Mesothelial cell of epicardium (in vitro differentiated cells): Measurements from ENCODE around the gene USP22. TPM values are rescaled to one million over a fixed set of nuclear protein-coding genes. Genes with fewer than 3 reads are reported as not detected.

Source experiments
- DNase-seq, 2 experiments: peaks; one replicate each; pipeline ENCODE4 v3.0.0; 2021; ENCODE audit warnings: low spot score in 2 of 2; ENCODE audit not compliant: unreplicated experiment in 2 of 2
- H3K27ac Mint-ChIP-seq: 2 replicates; pipeline ENCODE4 v1.8.0; 2021; ENCODE audit warnings: mixed read lengths
- H3K27me3 Mint-ChIP-seq: 2 replicates; pipeline ENCODE4 v1.8.0; 2021; ENCODE audit warnings: low read depth, mixed read lengths
- H3K36me3 Mint-ChIP-seq: 2 replicates; pipeline ENCODE4 v1.8.0; 2021; ENCODE audit warnings: mixed read lengths
- H3K4me1 Mint-ChIP-seq: 2 replicates; pipeline ENCODE4 v1.8.0; 2021; ENCODE audit warnings: mixed read lengths
- H3K4me3 Mint-ChIP-seq: 2 replicates; pipeline ENCODE4 v1.8.0; 2021; ENCODE audit warnings: mild to moderate bottlenecking, moderate library complexity, mixed read lengths
- H3K9me3 Mint-ChIP-seq: 2 replicates; pipeline ENCODE4 v1.8.0; 2021; ENCODE audit warnings: mixed read lengths
- total RNA-seq: library from RNA; stranded (reverse); gene quantifications from 3 replicates; pipeline ENCODE4 v1.2.1, GENCODE V29; 2021
- TF ChIP-seq, protein P1 (sequence below): fragments of 200-600 bp; sonication (generic); IDR thresholded peaks from one replicate; pipeline ENCODE4 v1.5.0; 2021; ENCODE audit warnings: antibody characterized with exemption; ENCODE audit not compliant: unreplicated experiment

USP22 gene
- total RNA-seq, 1 donor from 2014 or later = 348 TPM

GRCh38 chr17:21021208-21021803 is 21.5 kb downstream of the USP22 start:
- H3K9me3 Mint-ChIP-seq = no peaks in the 10 kb centered on the region
- peaks cover 5% of the 10 kb centered on the region for H3K4me1 Mint-ChIP-seq
- H3K27me3 Mint-ChIP-seq = no peaks in the 10 kb centered on the region
- H3K36me3 Mint-ChIP-seq = peaks cover 54% of the 10 kb centered on the region
- TF ChIP-seq, protein P1, sequence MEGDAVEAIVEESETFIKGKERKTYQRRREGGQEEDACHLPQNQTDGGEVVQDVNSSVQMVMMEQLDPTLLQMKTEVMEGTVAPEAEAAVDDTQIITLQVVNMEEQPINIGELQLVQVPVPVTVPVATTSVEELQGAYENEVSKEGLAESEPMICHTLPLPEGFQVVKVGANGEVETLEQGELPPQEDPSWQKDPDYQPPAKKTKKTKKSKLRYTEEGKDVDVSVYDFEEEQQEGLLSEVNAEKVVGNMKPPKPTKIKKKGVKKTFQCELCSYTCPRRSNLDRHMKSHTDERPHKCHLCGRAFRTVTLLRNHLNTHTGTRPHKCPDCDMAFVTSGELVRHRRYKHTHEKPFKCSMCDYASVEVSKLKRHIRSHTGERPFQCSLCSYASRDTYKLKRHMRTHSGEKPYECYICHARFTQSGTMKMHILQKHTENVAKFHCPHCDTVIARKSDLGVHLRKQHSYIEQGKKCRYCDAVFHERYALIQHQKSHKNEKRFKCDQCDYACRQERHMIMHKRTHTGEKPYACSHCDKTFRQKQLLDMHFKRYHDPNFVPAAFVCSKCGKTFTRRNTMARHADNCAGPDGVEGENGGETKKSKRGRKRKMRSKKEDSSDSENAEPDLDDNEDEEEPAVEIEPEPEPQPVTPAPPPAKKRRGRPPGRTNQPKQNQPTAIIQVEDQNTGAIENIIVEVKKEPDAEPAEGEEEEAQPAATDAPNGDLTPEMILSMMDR = no peak
- H3K4me3 Mint-ChIP-seq = no peak overlapping the region
- H3K27ac Mint-ChIP-seq = no peak overlapping the region
- DNase-seq = no peak

GRCh38 chr17:21020622-21021021 is 22.2 kb downstream of the USP22 start:
- H3K36me3 Mint-ChIP-seq = peaks cover 58% of the 10 kb centered on the region
- H3K27ac Mint-ChIP-seq = no peak overlapping the region
- H3K27me3 Mint-ChIP-seq = no peaks in the 10 kb centered on the region
- no peak for DNase-seq
- peaks cover 5% of the 10 kb centered on the region for H3K4me1 Mint-ChIP-seq
- TF ChIP-seq, protein P1 = no peak
- no peaks in the 10 kb centered on the region for H3K9me3 Mint-ChIP-seq
- H3K4me3 Mint-ChIP-seq = no peak overlapping the region

DNA sequence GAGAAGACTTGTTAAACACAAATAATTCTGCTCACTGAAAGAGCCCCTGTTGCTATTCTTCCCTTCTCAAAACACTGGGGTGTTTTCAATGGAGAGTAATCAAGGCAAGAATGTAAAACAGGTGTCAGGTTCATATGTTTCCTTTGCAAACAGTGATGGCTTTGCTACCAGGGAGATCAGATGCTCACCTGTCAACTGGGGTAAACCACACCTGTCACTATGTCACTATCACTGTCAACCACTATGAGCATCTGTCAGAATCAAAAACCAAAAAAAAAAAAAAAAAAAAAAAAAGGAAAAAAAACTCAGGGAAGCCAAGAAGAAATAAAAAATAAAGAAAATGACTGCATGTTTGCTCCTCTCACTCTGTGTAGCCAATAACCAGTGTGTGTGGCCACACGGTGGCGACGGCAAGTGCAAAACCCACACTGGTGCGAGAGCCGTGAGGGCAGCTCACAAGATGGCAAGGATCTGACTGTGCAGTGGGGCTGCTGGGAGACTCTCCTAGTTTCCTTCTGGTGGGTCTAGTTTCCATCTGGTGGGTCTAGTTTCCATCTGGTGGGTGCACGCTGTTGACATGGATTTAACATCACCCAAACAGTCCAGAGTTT is 22.7 kb downstream of the USP22 start:
- Mint-ChIP-seq H3K27me3 (no peaks in the 10 kb centered on the region), H3K36me3 (peaks cover 57% of the 10 kb centered on the region)
- TF ChIP-seq, protein P1 = no peak

GRCh38 chr17:21018894-21019293 is 23.9 kb downstream of the USP22 start:
- H3K4me1 Mint-ChIP-seq = peaks cover under 1% of the 10 kb centered on the region
- peaks cover 56% of the 10 kb centered on the region for H3K36me3 Mint-ChIP-seq
- no peaks in the 10 kb centered on the region for H3K9me3 Mint-ChIP-seq
- no peaks in the 10 kb centered on the region for H3K27me3 Mint-ChIP-seq
- DNase-seq = no peak
- TF ChIP-seq, protein P1 = no peak
- H3K27ac Mint-ChIP-seq = no peak overlapping the region
- no peak overlapping the region for H3K4me3 Mint-ChIP-seq

More for the DNA sequence above, 22.7 kb downstream of the USP22 start:
- H3K4me1 Mint-ChIP-seq = peaks cover 5% of the 10 kb centered on the region
- H3K27ac Mint-ChIP-seq = no peak overlapping the region
- no peaks in the 10 kb centered on the region for H3K9me3 Mint-ChIP-seq
- no peak overlapping the region for H3K4me3 Mint-ChIP-seq
- DNase-seq = no peak

DNA sequence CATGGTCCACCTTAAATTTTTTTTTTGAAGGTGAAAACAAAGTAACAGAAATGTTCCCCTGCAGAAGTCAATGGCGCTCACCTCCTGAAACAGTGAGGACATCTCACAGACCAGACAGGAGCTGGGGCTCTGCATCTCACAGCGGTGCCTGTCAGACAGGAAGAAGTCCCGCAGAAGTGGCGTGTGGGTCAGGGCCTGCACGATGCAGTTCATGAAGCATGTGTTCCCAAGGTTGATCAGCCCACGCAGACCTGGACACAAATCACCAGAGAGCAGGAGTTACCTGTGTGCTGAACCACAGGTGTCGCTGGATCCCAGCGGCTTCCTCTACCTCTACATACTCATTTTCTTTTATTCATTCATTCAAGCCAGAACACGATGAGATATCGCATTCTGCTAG is 24.9 kb downstream of the USP22 start:
- Mint-ChIP-seq H3K27me3 (no peaks in the 10 kb centered on the region), H3K36me3 (peaks cover 60% of the 10 kb centered on the region), H3K4me1 (no peaks in the 10 kb centered on the region), H3K9me3 (no peaks in the 10 kb centered on the region), H3K27ac (no peak overlapping the region), H3K4me3 (no peak overlapping the region)
- no peak for DNase-seq
- TF ChIP-seq, protein P1 = no peak
